SK-N-SH (cell line): ENCODE measurements around the gene USP34. TPM values are rescaled to one million over a fixed set of nuclear protein-coding genes. Genes with fewer than 3 reads are reported as not detected.
A peak's percentile ranks its signal among the peaks of the same experiment; 100 is the strongest.
"Not testable (repeated sequence)": the region's sequence is repeated elsewhere in the genome, so short reads cannot be mapped to it uniquely, and the experiment has no call there.

Experiments
- CTCF ChIA-PET: fragments of 300-600, 350-600 bp; formaldehyde crosslinking; extraction: SDS; loops from one replicate; lab custom pipeline; 2021; lab: Yijun Ruan, JAX
- POLR2A ChIA-PET: fragments of 350-600 bp; sonication (Branson Sonifier 250); formaldehyde crosslinking; extraction: SDS; loops from one replicate; lab custom pipeline; 2020; ENCODE audit warnings: antibody characterized with exemption, inconsistent platforms; lab: Yijun Ruan, JAX
- DNase-seq: peaks from one replicate; pipeline ENCODE4 v3.0.0; 2012
- H2AFZ ChIP-seq: fragments of 200-600 bp; sonication (generic); 2 replicates; pipeline ENCODE4 v1.8.1; 2016; ENCODE audit warnings: antibody characterized with exemption, mild to moderate bottlenecking, low read depth
- H3F3A ChIP-seq: fragments of 200-600 bp; sonication (generic); replicated peaks from 2 replicates; pipeline ENCODE3; 2016; ENCODE audit warnings: antibody characterized with exemption, mild to moderate bottlenecking; ENCODE audit not compliant: insufficient read depth
- H3K27ac ChIP-seq, 2 experiments: fragments of 200-500 bp in 1 of 2; fragments of 200-600 bp in 1 of 2; sonication (Bioruptor generic) in 1 of 2; sonication (generic), shearing (Covaris generic) in 1 of 2; 2 replicates each; pipeline versions ENCODE4 v1.5.1 to v1.6.1; 2014 to 2016; ENCODE audit warnings: low read depth in 2 of 2, inconsistent platforms in 1 of 2, low read length in 1 of 2, mild to moderate bottlenecking in 1 of 2, mixed read lengths in 1 of 2
- H3K27me3 ChIP-seq: fragments of 200-600 bp; sonication (generic), shearing (Covaris generic); 2 replicates; pipeline ENCODE4 v1.6.1; 2016; ENCODE audit warnings: mixed run types; ENCODE audit not compliant: insufficient read depth
- H3K36me3 ChIP-seq, 2 experiments: fragments of 200-500 bp in 1 of 2; fragments of 200-600 bp in 1 of 2; sonication (Bioruptor generic) in 1 of 2; sonication (generic) in 1 of 2; replicated peaks in 1 of 2; 2 replicates each; pipeline versions ENCODE3 to v1.5.1; 2014 to 2016; ENCODE audit warnings: low read length in 1 of 2, mild to moderate bottlenecking in 1 of 2; ENCODE audit not compliant: insufficient read depth in 2 of 2, control insufficient read depth in 1 of 2
- H3K4me1 ChIP-seq, 2 experiments: fragments of 200-500 bp in 1 of 2; fragments of 200-600 bp in 1 of 2; sonication (Bioruptor generic) in 1 of 2; sonication (generic), shearing (Covaris generic) in 1 of 2; 2 replicates each; pipeline versions ENCODE4 v1.5.1 to v1.6.1; 2014 to 2016; ENCODE audit warnings: low read depth in 1 of 2, low read length in 1 of 2, mixed run types in 1 of 2; ENCODE audit not compliant: insufficient read depth in 2 of 2, control insufficient read depth in 1 of 2
- H3K4me2 ChIP-seq: fragments of 200-600 bp; sonication (generic), shearing (Covaris generic); 2 replicates; pipeline ENCODE4 v1.6.1; 2017; ENCODE audit warnings: mixed run types
- H3K4me3 ChIP-seq, 2 experiments: fragments of 200-500 bp in 1 of 2; fragments of 200-600 bp in 1 of 2; sonication (Bioruptor generic) in 1 of 2; sonication (generic), shearing (Covaris generic) in 1 of 2; 2 replicates each; pipeline versions ENCODE4 v1.5.1 to v1.8.1; 2014 to 2016; ENCODE audit warnings: low read depth in 2 of 2, inconsistent platforms in 1 of 2, low read length in 1 of 2, mild to moderate bottlenecking in 1 of 2, mixed read lengths in 1 of 2, moderate library complexity in 1 of 2
- H3K79me2 ChIP-seq: fragments of 200-600 bp; sonication (generic); 2 replicates; pipeline ENCODE4 v1.8.1; 2017; ENCODE audit warnings: mild to moderate bottlenecking; ENCODE audit not compliant: insufficient read depth
- H3K9ac ChIP-seq: fragments of 200-600 bp; sonication (generic); 2 replicates; pipeline ENCODE4 v1.6.1; 2017; ENCODE audit warnings: mixed run types
- H3K9me2 ChIP-seq: fragments of 200-600 bp; sonication (generic); 2 replicates; pipeline ENCODE4 v1.6.1; 2017; ENCODE audit warnings: mixed run types
- H3K9me3 ChIP-seq: fragments of 200-600 bp; sonication (generic); 2 replicates; pipeline ENCODE4 v1.6.1; 2017; ENCODE audit warnings: mixed run types, mild to moderate bottlenecking, moderate library complexity
- H4K20me1 ChIP-seq: fragments of 200-600 bp; sonication (generic); 2 replicates; pipeline ENCODE4 v1.6.1; 2017; ENCODE audit warnings: mild to moderate bottlenecking, mixed run types; ENCODE audit not compliant: insufficient read depth
- CTCF ChIP-seq: fragments of 200-600 bp; sonication (generic); IDR thresholded peaks from 2 replicates; pipeline ENCODE4 v1.6.1; 2017; ENCODE audit warnings: antibody characterized with exemption, mild to moderate bottlenecking, moderate library complexity
- EZH2phosphoT487 ChIP-seq: fragments of 200-600 bp; sonication (generic); IDR thresholded peaks from 2 replicates; pipeline ENCODE4 v1.6.1; 2017; ENCODE audit warnings: low read depth, mixed run types, mild to moderate bottlenecking, antibody characterized with exemption, moderate library complexity, borderline replicate concordance
- FOSL2 ChIP-seq: IDR thresholded peaks from 2 replicates; pipeline ENCODE4 v1.4.0; 2012; ENCODE audit warnings: low read depth, mild to moderate bottlenecking, moderate library complexity, borderline replicate concordance
- FOXJ3 ChIP-seq: sonication (generic); formaldehyde crosslinking; IDR thresholded peaks from 2 replicates; pipeline ENCODE4 v1.5.1; 2020; ENCODE audit warnings: mild to moderate bottlenecking, missing genetic modification reagents
- FOXM1 ChIP-seq: IDR thresholded peaks from 2 replicates; pipeline ENCODE4 v1.4.0; 2012; ENCODE audit warnings: low read depth, mild to moderate bottlenecking
- NRF1 ChIP-seq: IDR thresholded peaks from 2 replicates; pipeline ENCODE4 v1.6.1; 2012; ENCODE audit warnings: low read depth, mild to moderate bottlenecking, low read length
- PBX3 ChIP-seq: IDR thresholded peaks from 2 replicates; pipeline ENCODE4; 2012
- SIN3A ChIP-seq: IDR thresholded peaks from 2 replicates; pipeline ENCODE4 v1.6.1; 2012; ENCODE audit warnings: low read depth, mild to moderate bottlenecking, low read length, moderate library complexity, borderline replicate concordance
- USF2 ChIP-seq: fragments of 150-350 bp; IDR thresholded peaks from 2 replicates; pipeline ENCODE4 v1.6.1; 2017; ENCODE audit warnings: antibody characterized with exemption, low read length, low read depth, borderline replicate concordance
- WGBS: methylation state at CpG from one replicate; pipeline ENCODE4 v1.1.6; 2017; ENCODE audit warnings: low lambda C conversion rate; 5-methylcytosine and 5-hydroxymethylcytosine counted together
- polyA plus RNA-seq, 3 experiments: library from polyadenylated mRNA; depleted of rRNA; stranded (reverse); fragments of >200 nt; gene quantifications; 2 replicates each; pipeline ENCODE4 v1.2.3, GENCODE V29; 2012

Gene USP34
- polyA plus RNA-seq, 1 of the 3 experiments (the other 2 are of a cell fraction), result 31.4 TPM

GRCh38 chr2:61396005-61396404, 74.9 kb downstream of the USP34 start:
- Histone ChIP-seq H3K9me2 (no peaks in the 10 kb centered on the region), H3K79me2 (peaks cover 6% of the 10 kb centered on the region), H2AFZ (no peak overlapping the region), H3K36me3 (peaks cover 9 to 52% of the 10 kb centered on the region in 2 experiments), H3K27me3 (no peaks in the 10 kb centered on the region), H3K27ac (no peak overlapping the region), H3K4me1 (no peaks in the 10 kb centered on the region; a peak in 1 of 4 replicates), H3F3A (peaks cover 14% of the 10 kb centered on the region), H4K20me1 (no peaks in the 10 kb centered on the region), H3K9me3 (no peaks in the 10 kb centered on the region), H3K4me3 (no peak overlapping the region), H3K9ac (no peak overlapping the region), H3K4me2 (no peak overlapping the region)
- CTCF ChIA-PET, result interaction anchor here (1.1 kb wide), 1 partner anchor 9 kb away, joined by 3 read pairs; no protein-coding TSS in a partner anchor
- 94% methylated on average over 4 of the region's 4 CpGs for WGBS
- POLR2A ChIA-PET, result no interaction called here
- no peak for DNase-seq
- no peak for TF ChIP-seq FOXM1
- no peak for TF ChIP-seq PBX3
- TF ChIP-seq FOXJ3 (CRISPR knock-in tag), result no peak
- no peak for TF ChIP-seq USF2
- peak; percentile 12; the same call in 1 of the 2 replicates for TF ChIP-seq CTCF
- TF ChIP-seq EZH2phosphoT487, result no peak
- no peak for TF ChIP-seq SIN3A
- TF ChIP-seq NRF1, result no peak
- no peak for TF ChIP-seq FOSL2

- ChIA-PET POLR2A (interaction anchor here (0.5 to 0.6 kb wide), 2 partner anchors 11 to 111 kb away, joined by 3 read pairs; no protein-coding TSS in a partner anchor), CTCF (interaction anchor here (1.3 kb wide), 1 partner anchor 39 kb away, joined by 3 read pairs; no protein-coding TSS in a partner anchor)
- 98% methylated on average over 7 of the region's 7 CpGs for WGBS
These were observed 83.3 kb downstream of the USP34 start for GRCh38 chr2:61387588-61387987.

GRCh38 chr2:61380882-61381197, 90.0 kb downstream of the USP34 start:
- DNase-seq, H3K27ac ChIP-seq, H3K4me1 ChIP-seq, H4K20me1 ChIP-seq, H3K4me2 ChIP-seq, H3K4me3 ChIP-seq, H3K9me2 ChIP-seq, H2AFZ ChIP-seq, H3K9me3 ChIP-seq, CTCF ChIA-PET, H3K9ac ChIP-seq, H3K27me3 ChIP-seq: not testable (repeated sequence)
- Histone ChIP-seq H3K36me3 (peaks cover 25 to 66% of the 10 kb centered on the region in 2 experiments), H3F3A (peaks cover 21% of the 10 kb centered on the region), H3K79me2 (peaks cover 47% of the 10 kb centered on the region)
- WGBS, result 100% methylated on average over 4 of the region's 4 CpGs
- POLR2A ChIA-PET, result interaction anchor here (1.0 kb wide), 1 partner anchor 10 kb away, joined by 3 read pairs; no protein-coding TSS in a partner anchor

More at GRCh38 chr2:61387588-61387987, 83.3 kb downstream of the USP34 start:
- H3K9me2 ChIP-seq, DNase-seq, H3K9me3 ChIP-seq, H3F3A ChIP-seq, H3K27ac ChIP-seq, H3K4me2 ChIP-seq, H3K27me3 ChIP-seq, H3K4me1 ChIP-seq, H4K20me1 ChIP-seq, H3K4me3 ChIP-seq, H3K9ac ChIP-seq, H2AFZ ChIP-seq: not testable (repeated sequence)
- H3K79me2 ChIP-seq, result peaks cover 26% of the 10 kb centered on the region
- H3K36me3 ChIP-seq, result peaks cover 3 to 32% of the 10 kb centered on the region in 2 experiments
